AG10803 (cell line): Measurements from ENCODE around the gene NPPA.
A peak's percentile ranks its signal among the peaks of the same experiment; 100 is the strongest.
"Not testable (repeated sequence)": the region's sequence is repeated elsewhere in the genome, so short reads cannot be mapped to it uniquely, and the experiment has no call there.

Experiments used
- DNase-seq: peaks from one replicate; pipeline ENCODE4 v3.0.0; 2010; ENCODE audit warnings: low read depth
- H3K4me3 ChIP-seq: 2 replicates; pipeline ENCODE4 v1.5.1; 2011; ENCODE audit warnings: mild to moderate bottlenecking, low read length, control low read depth
- CTCF ChIP-seq: conservative IDR thresholded peaks from 2 replicates; pipeline ENCODE4 v1.5.1; 2011; ENCODE audit warnings: mild to moderate bottlenecking, low read length, control low read depth, inconsistent platforms

NPPA gene

GRCh38 chr1:11847667-11848372 lies at the start of gene NPPA:
NPPA (minus strand) TSS chr1:11847783; CDS start chr1:11847684, 99 bp downstream.
- no peak for TF ChIP-seq CTCF
- H3K4me3 ChIP-seq, result no peak within 1 kb of the TSS
- peak; percentile 44 for DNase-seq

- not testable (repeated sequence) for H3K4me3 ChIP-seq, DNase-seq
Measured at GRCh38 chr1:11894501-11894900, 46.9 kb upstream of the NPPA start.

- DNase-seq, result peak; percentile 17
- H3K4me3 ChIP-seq, result no peak overlapping the region
- peak; percentile 89 for TF ChIP-seq CTCF
Measured at GRCh38 chr1:11893907-11894251, 46.3 kb upstream of the NPPA start.

- no peak for TF ChIP-seq CTCF
- no peak for DNase-seq
Measured at GRCh38 chr1:11891433-11892186, 44.0 kb upstream of the NPPA start.

GRCh38 chr1:11888877-11889208 lies 41.3 kb upstream of the NPPA start:
- TF ChIP-seq CTCF, result no peak
- no peak overlapping the region for H3K4me3 ChIP-seq
- no peak for DNase-seq

More at GRCh38 chr1:11891433-11892186, 44.0 kb upstream of the NPPA start:
- H3K4me3 ChIP-seq, result no peak overlapping the region

GRCh38 chr1:11888206-11888876 lies 40.8 kb upstream of the NPPA start:
- TF ChIP-seq CTCF, result no peak
- no peak for DNase-seq
- no peak overlapping the region for H3K4me3 ChIP-seq

- H3K4me3 ChIP-seq, result no peak overlapping the region
- no peak for TF ChIP-seq CTCF
- DNase-seq, result no peak
Measured at GRCh38 chr1:11887666-11888007, 40.1 kb upstream of the NPPA start.
